IMR-90 (cell line): Measurements from ENCODE around the gene SMTNL1. TPM values are rescaled to one million over a fixed set of nuclear protein-coding genes. Genes with fewer than 3 reads are reported as not detected.

Experiments
- ATAC-seq: fragments of 200-7000 bp; cut with Tn5 transposase; 2 replicates; pipeline ENCODE4 v1.9.1; 2020; ENCODE audit warnings: low read depth, mild to moderate bottlenecking, moderate library complexity
- BruUV-seq: library from RNA; stranded (reverse); fragments of 400-500 nt; replicated peaks from 2 replicates; lab custom pipeline; 2021; lab: Mats Ljungman, UMichigan
- CTCF ChIA-PET: fragments of 300-600 bp; formaldehyde crosslinking; extraction: SDS; loops from one replicate; lab custom pipeline; 2021; ENCODE audit warnings: antibody characterized with exemption; lab: Yijun Ruan, JAX
- POLR2A ChIA-PET: fragments of 300-600 bp; sonication (Branson Sonifier 250); formaldehyde crosslinking; loops from one replicate; lab custom pipeline; 2022; ENCODE audit warnings: antibody characterized with exemption; ENCODE audit not compliant: unreplicated experiment; lab: Charles Lee
- DNase-seq: peaks from one replicate; pipeline ENCODE4 v3.0.0; 2013
- H2AFZ ChIP-seq: replicated peaks from 2 replicates; pipeline ENCODE3; 2013; ENCODE audit warnings: low read length, mild to moderate bottlenecking; ENCODE audit not compliant: poor library complexity
- H2AK5ac ChIP-seq: 2 replicates; pipeline ENCODE4 v1.6.1; 2013; ENCODE audit warnings: low read depth, low read length, inconsistent platforms
- H2AK9ac ChIP-seq: replicated peaks from 2 replicates; pipeline ENCODE3; 2013; ENCODE audit warnings: mild to moderate bottlenecking, low read depth, low read length, moderate library complexity; ENCODE audit not compliant: poor library complexity
- H2BK120ac ChIP-seq: 2 replicates; pipeline ENCODE4 v1.6.1; 2013; ENCODE audit warnings: low read depth, low read length, inconsistent platforms
- H2BK15ac ChIP-seq: 3 replicates; pipeline ENCODE4 v1.6.1; 2013; ENCODE audit warnings: low read depth, low read length, inconsistent platforms
- H2BK20ac ChIP-seq: 2 replicates; pipeline ENCODE4 v1.6.1; 2013; ENCODE audit warnings: low read depth, mild to moderate bottlenecking, inconsistent platforms, low read length, moderate library complexity
- H2BK5ac ChIP-seq: 2 replicates; pipeline ENCODE4 v1.6.1; 2013; ENCODE audit warnings: mild to moderate bottlenecking, low read depth, low read length, inconsistent platforms; ENCODE audit not compliant: poor library complexity, severe bottlenecking
- H3K14ac ChIP-seq: replicated peaks from 2 replicates; pipeline ENCODE4 v1.6.1; 2013; ENCODE audit warnings: low read depth, low read length, inconsistent platforms
- H3K18ac ChIP-seq: 2 replicates; pipeline ENCODE4 v1.6.1; 2013; ENCODE audit warnings: low read depth, low read length, control low read depth
- H3K23ac ChIP-seq: 2 replicates; pipeline ENCODE4 v1.6.1; 2013; ENCODE audit warnings: low read depth, low read length, inconsistent platforms
- H3K27ac ChIP-seq: 2 replicates; pipeline ENCODE4 v1.5.1; 2013; ENCODE audit warnings: mild to moderate bottlenecking, control low read depth, low read length; ENCODE audit not compliant: insufficient read depth
- H3K27me3 ChIP-seq: 2 replicates; pipeline ENCODE4 v1.6.1; 2013; ENCODE audit warnings: low read length; ENCODE audit not compliant: control insufficient read depth, insufficient read depth
- H3K36me3 ChIP-seq: 2 replicates; pipeline ENCODE4 v1.6.1; 2013; ENCODE audit warnings: low read length, mixed read lengths; ENCODE audit not compliant: control insufficient read depth, insufficient read depth
- H3K4ac ChIP-seq: 2 replicates; pipeline ENCODE4 v1.6.1; 2013; ENCODE audit warnings: low read depth, low read length, inconsistent platforms
- H3K4me1 ChIP-seq: 2 replicates; pipeline ENCODE4 v1.6.1; 2013; ENCODE audit warnings: low read length, mixed read lengths; ENCODE audit not compliant: control insufficient read depth, insufficient read depth
- H3K4me2 ChIP-seq: 2 replicates; pipeline ENCODE4 v1.6.1; 2013; ENCODE audit warnings: low read depth, mild to moderate bottlenecking, control low read depth, low read length, moderate library complexity
- H3K4me3 ChIP-seq: 2 replicates; pipeline ENCODE4 v1.5.1; 2013; ENCODE audit warnings: low read depth, mild to moderate bottlenecking, control low read depth, low read length, moderate library complexity; ENCODE audit not compliant: insufficient read depth
- H3K56ac ChIP-seq: 2 replicates; pipeline ENCODE4 v1.6.1; 2013; ENCODE audit warnings: low read length, inconsistent platforms; ENCODE audit not compliant: insufficient read depth; ENCODE audit errors: extremely low read depth
- H3K79me1 ChIP-seq, 2 experiments: 2 replicates each; pipeline ENCODE4 v1.6.1; 2013; ENCODE audit warnings: low read length in 2 of 2, inconsistent platforms in 1 of 2, low read depth in 1 of 2
- H3K9ac ChIP-seq: 2 replicates; pipeline ENCODE4 v1.6.1; 2013; ENCODE audit warnings: low read depth, low read length, control low read depth
- H3K9me1 ChIP-seq: 2 replicates; pipeline ENCODE4 v1.6.1; 2013; ENCODE audit warnings: low read length, inconsistent platforms; ENCODE audit not compliant: insufficient read depth
- H3K9me3 ChIP-seq: 2 replicates; pipeline ENCODE4 v1.6.1; 2013; ENCODE audit warnings: low read length; ENCODE audit not compliant: control insufficient read depth, insufficient read depth
- H4K20me1 ChIP-seq: 2 replicates; pipeline ENCODE4 v1.6.1; 2013; ENCODE audit warnings: low read length, inconsistent platforms; ENCODE audit not compliant: insufficient read depth
- H4K5ac ChIP-seq: 2 replicates; pipeline ENCODE4 v1.6.1; 2013; ENCODE audit warnings: mild to moderate bottlenecking, low read depth, low read length, control low read depth
- H4K8ac ChIP-seq, 2 experiments: 2 replicates each; pipeline ENCODE4 v1.6.1; 2013; ENCODE audit warnings: low read depth in 2 of 2, low read length in 2 of 2, control low read depth in 1 of 2, inconsistent platforms in 1 of 2
- H4K91ac ChIP-seq: 2 replicates; pipeline ENCODE4 v1.6.1; 2013; ENCODE audit warnings: low read depth, low read length, inconsistent platforms; ENCODE audit not compliant: insufficient read depth
- BHLHE40 ChIP-seq: fragments of 150-350 bp; IDR thresholded peaks from 2 replicates; pipeline ENCODE4 v1.6.1; 2016; ENCODE audit warnings: mild to moderate bottlenecking, low read depth, low read length
- CEBPB ChIP-seq: IDR thresholded peaks from 2 replicates; pipeline ENCODE4 v1.6.1; 2012; ENCODE audit warnings: low read depth, low read length, improper control_type of control experiment
- NFE2L2 ChIP-seq: fragments of 150-350 bp; IDR thresholded peaks from 2 replicates; pipeline ENCODE4 v1.6.1; 2016; ENCODE audit warnings: low read depth, mild to moderate bottlenecking, low read length
- POLR2A ChIP-seq: IDR thresholded peaks from 2 replicates; pipeline ENCODE4 v1.6.1; 2012; ENCODE audit warnings: mild to moderate bottlenecking, low read depth, low read length
- WGBS, 2 experiments: methylation state at CpG; one replicate each; pipeline versions ENCODE4 v1.1.5 to v1.1.7; 2013; ENCODE audit warnings: missing lambda C conversion rate in 2 of 2; ENCODE audit not compliant: insufficient read length in 1 of 2; ENCODE audit errors: extremely low coverage in 2 of 2; 5-methylcytosine and 5-hydroxymethylcytosine counted together
- dilution Hi-C: fragments of 300-500 bp; cut with HindIII; formaldehyde crosslinking; loops from one replicate; pipeline ENCODE4 v1.14.3; 2018; ENCODE audit warnings: low sequenced_read_pairs; ENCODE audit not compliant: unreplicated experiment
- in situ Hi-C: fragments of 300-500 bp; cut with MboI; formaldehyde crosslinking; loops from 3 replicates; pipeline ENCODE4 v1.14.3; 2019; ENCODE audit warnings: low sequenced_read_pairs, inconsistent platforms, mixed read lengths
- intact Hi-C: fragments of 100-400 bp; cut with micrococcal nuclease; formaldehyde crosslinking; loops from 2 replicates; pipeline ENCODE4 v1.10.0; 2022
- polyA plus RNA-seq, 3 experiments: library from polyadenylated mRNA; depleted of rRNA; stranded (reverse); fragments of >200 nt; gene quantifications; 2 replicates each; pipeline ENCODE4 v1.2.3, GENCODE V29; 2012; ENCODE audit warnings: low replicate concordance in 1 of 3
- total RNA-seq: library from RNA; depleted of rRNA; stranded (reverse); fragments of >200 nt; gene quantifications from 2 replicates; pipeline ENCODE4 v1.2.3, GENCODE V29; 2012

The SMTNL1 gene
- total and polyA plus RNA-seq, 2 of the 4 experiments (the other 2 are of a cell fraction) = not detected

DNA sequence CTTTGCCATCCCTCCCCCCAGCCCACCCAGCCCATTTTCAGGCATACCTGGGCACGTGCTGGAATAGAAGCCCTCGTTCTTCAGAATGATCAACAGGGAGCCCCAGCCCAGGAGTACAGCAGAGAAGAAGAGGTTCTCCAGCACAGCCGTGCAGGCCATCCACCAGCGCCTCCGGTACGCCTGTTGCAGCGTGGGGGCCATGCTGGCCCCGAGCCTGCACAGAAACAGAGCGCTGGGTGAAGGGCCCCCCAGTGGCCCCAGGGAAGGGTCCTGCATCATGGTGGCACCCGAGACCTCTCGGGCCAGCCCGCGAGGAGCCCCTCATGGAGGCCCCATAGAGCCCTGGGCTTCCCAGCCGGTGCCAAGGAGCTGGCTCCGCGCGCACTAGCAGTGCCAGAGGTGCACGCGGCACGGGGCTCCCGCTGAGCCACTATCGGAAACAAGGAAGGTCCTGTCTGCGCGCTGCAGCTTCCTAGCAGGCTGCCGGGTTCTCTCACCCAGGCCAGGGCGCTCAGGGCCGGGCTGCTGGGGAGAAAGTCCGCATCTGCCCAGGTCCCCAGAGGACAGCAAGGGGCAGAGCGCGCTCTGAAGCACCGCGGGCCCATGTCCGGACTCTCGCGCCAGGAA is 23.4 kb upstream of the SMTNL1 start:
- Histone ChIP-seq H3K4me2 (peak overlapping the region; percentile 91), H2BK5ac (no peak overlapping the region), H3K14ac (peak overlapping the region; percentile 83), H3K36me3 (peaks cover 4% of the 10 kb centered on the region; the same call in 1 of the 2 replicates), H2AK5ac (peak overlapping the region; percentile 70; the same call in 1 of the 2 replicates), H3K9me1 (no peaks in the 10 kb centered on the region; the same call in 1 of the 2 replicates), H3K4me1 (no peaks in the 10 kb centered on the region; the same call in 1 of the 2 replicates), H2AFZ (peak overlapping the region; percentile 94), H2AK9ac (peak overlapping the region; percentile 98), H3K23ac (peak overlapping the region; percentile 96), H3K9ac (peak overlapping the region; percentile 75), H2BK15ac (no peak overlapping the region; the same call in 2 of the 3 replicates), H4K5ac (0 out of 2 replicates have a peak overlapping the region, but pooled peaks have one; percentile 28), H2BK20ac (no peak overlapping the region), H4K91ac (peak overlapping the region; percentile 89), H3K27ac (peak overlapping the region; percentile 63), H3K56ac (no peak overlapping the region), H3K4ac (peak overlapping the region; percentile 77), H3K18ac (peak overlapping the region; percentile 40; the same call in 1 of the 2 replicates), H3K4me3 (peak overlapping the region; percentile 95), H4K20me1 (peaks cover 7% of the 10 kb centered on the region; the same call in 1 of the 2 replicates), H3K79me1 (peaks cover 7 to 24% of the 10 kb centered on the region in 2 experiments; a peak in 3 of 4 replicates), H3K9me3 (no peaks in the 10 kb centered on the region), H3K27me3 (no peaks in the 10 kb centered on the region), H2BK120ac (peak overlapping the region; percentile 42; the same call in 1 of the 2 replicates), H4K8ac (peak overlapping the region; percentile 77 to 96; a peak in 3 of 4 replicates)
- no TSS peak for BruUV-seq
- peak; percentile 28 for ATAC-seq
- dilution Hi-C loops = no loop called here
- in situ Hi-C loops = loop anchor here (25.0 kb wide), 1 partner anchor 677 kb away; no protein-coding TSS in a partner anchor
- TF ChIP-seq CEBPB (no peak), NFE2L2 (no peak), POLR2A (no peak), BHLHE40 (peak; percentile 34; the same call in 1 of the 2 replicates)
- DNase-seq = peak; percentile 33
- intact Hi-C loops = no loop called here
- ChIA-PET POLR2A (interaction anchor here (0.6 kb wide), 1 partner anchor 250 kb away, joined by 4 read pairs; no protein-coding TSS in a partner anchor), CTCF (interaction anchor here (0.6 to 3.0 kb wide), 4 partner anchors 13 to 123 kb away, joined by 3 to 17 read pairs (median 11); no protein-coding TSS in a partner anchor)
- 20% methylated on average over 24 of the region's 35 CpGs; no CpG with 5 or more reads in 1 of the 2 experiments for WGBS, 2 experiments
